Skin of body (tissue), 1 donor: Measurements from ENCODE around the gene STOML3. TPM values are rescaled to one million over a fixed set of nuclear protein-coding genes. Genes with fewer than 3 reads are reported as not detected.

ENCODE experiments used
- total RNA-seq: library from RNA; depleted of rRNA; stranded (reverse); fragments of >200 nt; gene quantifications from one replicate; pipeline ENCODE4 v1.2.3, GENCODE V29; 2014

The STOML3 gene
- total RNA-seq, 1 donor from 2014 or later: not detected

Other genes with a start within 250 kb of the STOML3 start
- 31.3 TPM for gene PROSER1, start 47.3 kb upstream of the STOML3 start, total RNA-seq
- gene NHLRC3, start 47.6 kb upstream of the STOML3 start, total RNA-seq: 32.0 TPM